Stomach smooth muscle (tissue), 2 donors: ENCODE measurements around the gene STX18.

Experiments
- H3K27ac ChIP-seq: one replicate; pipeline ENCODE4 v1.7.0; 2013; ENCODE audit warnings: mild to moderate bottlenecking, low read length, inconsistent platforms
- H3K27me3 ChIP-seq, 2 donors: one replicate each; pipeline ENCODE4 v1.7.0; 2013; ENCODE audit warnings: low read length in 2 of 2; ENCODE audit not compliant: insufficient read depth in 2 of 2, control insufficient read depth in 1 of 2
- H3K36me3 ChIP-seq, 2 donors: one replicate each; pipeline ENCODE4 v1.7.0; 2013; ENCODE audit warnings: low read length in 2 of 2; ENCODE audit not compliant: control insufficient read depth in 2 of 2, insufficient read depth in 2 of 2
- H3K4me1 ChIP-seq: one replicate; pipeline ENCODE4 v1.7.0; 2013; ENCODE audit warnings: low read length; ENCODE audit not compliant: control insufficient read depth, insufficient read depth
- H3K4me3 ChIP-seq, 2 donors: one replicate each; pipeline ENCODE4 v1.7.0; 2013; ENCODE audit warnings: low read length in 2 of 2
- H3K9ac ChIP-seq, 2 donors: one replicate each; pipeline ENCODE4 v1.7.0; 2013; ENCODE audit warnings: low read length in 2 of 2, mild to moderate bottlenecking in 1 of 2
- H3K9me3 ChIP-seq, 2 donors: one replicate each; pipeline ENCODE4 v1.7.0; 2013; ENCODE audit warnings: low read length in 2 of 2; ENCODE audit not compliant: control insufficient read depth in 2 of 2
- donor health status: healthy.
- donor health status: Pancreatic carcinoma.

Gene STX18

DNA sequence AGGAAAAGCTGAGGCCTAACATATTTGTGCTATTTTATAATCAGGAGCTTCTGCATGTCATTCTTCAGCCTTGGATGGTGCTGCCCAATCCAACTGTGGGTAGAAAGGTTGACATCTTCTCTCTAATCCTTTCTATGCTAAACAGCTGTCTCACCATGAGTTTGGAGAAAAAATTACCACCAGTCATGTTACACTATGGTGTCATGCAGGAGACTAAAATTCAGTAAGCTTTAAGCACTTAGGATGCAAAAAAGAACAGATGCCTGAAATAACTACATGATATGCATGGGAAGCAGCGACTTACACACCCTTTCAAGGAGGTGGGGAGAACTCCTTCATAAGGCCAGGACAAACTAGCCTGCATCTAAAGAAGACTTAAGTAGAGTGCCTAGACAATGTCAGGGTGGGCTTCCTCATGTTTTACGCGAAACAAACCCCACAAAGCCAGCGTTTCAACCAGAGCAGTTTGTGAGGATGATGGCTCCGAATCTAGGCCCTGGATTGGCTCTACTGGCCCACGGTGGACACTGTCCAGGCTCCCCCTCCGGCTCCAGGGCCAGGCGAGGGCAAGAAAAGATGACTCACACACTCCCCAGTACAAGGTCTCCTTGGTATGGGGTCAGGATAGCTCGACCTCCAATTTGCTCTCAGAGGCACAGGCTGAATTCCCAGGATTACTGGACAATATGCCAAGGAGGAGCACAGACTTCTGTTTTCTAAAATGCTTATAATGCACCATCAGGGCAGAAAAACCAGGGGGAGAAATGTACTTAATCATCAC lies 45.1 kb downstream of the STX18 start:
- no peaks in the 10 kb centered on the region for H3K9me3 ChIP-seq

DNA sequence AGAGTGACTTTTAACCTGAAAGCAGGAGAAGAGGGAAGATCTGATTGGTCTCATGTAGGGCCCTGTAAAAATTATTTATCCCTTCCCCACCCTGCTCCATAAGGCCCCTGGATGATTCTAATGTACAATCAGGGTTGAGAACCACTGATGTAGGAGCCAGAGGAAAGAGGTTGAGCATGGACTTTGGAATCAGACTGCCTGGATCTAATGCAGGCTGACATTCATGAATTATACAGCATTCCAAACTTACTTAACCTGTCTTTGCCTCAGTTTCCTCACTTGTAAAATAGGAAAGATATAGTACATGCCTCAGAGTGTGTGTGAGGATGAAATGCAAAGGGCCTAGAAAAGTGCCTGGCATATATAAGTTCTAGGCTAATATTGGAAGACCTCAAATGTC lies 47.0 kb downstream of the STX18 start:
- Histone ChIP-seq H3K4me1 (no peaks in the 10 kb centered on the region), H3K4me3 (no peak overlapping the region)

More for the DNA sequence above, 45.1 kb downstream of the STX18 start:
- Histone ChIP-seq H3K27me3 (no peaks in the 10 kb centered on the region), H3K27ac (no peak overlapping the region), H3K9ac (no peak overlapping the region), H3K4me1 (no peaks in the 10 kb centered on the region), H3K36me3 (no peaks in the 10 kb centered on the region), H3K4me3 (no peak overlapping the region)

DNA sequence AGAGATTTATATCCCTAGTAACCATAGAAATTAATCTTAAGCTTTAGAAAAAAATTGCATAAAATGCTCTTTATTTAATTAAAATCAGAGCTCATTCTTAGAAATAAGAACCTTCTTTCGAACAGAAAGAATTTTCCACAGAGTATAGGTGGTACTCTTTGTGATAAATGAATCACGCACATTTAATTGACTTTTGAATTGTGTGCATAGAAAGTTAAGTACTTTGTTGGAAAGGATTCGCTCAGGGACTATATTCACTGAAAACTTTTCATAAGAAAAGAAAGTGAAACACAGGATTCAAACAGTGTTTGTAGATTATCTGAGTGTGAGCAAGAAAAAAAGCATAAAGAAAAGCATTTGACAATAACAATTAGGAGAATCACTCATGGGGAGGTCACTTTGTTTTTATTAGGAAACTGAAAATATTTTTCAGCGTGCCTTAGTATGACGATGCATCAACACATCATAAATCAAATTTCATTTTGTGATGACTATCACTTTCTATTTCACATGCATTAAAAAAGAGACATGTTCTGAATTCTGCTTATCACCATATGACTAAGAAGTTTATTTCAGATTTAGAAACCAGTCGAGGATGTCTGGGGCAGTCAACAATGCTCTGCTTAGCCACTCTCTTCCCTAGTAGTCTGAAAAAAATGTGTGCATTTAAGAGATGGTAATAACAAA lies 49.5 kb downstream of the STX18 start:
- no peak overlapping the region for H3K4me3 ChIP-seq
- no peaks in the 10 kb centered on the region for H3K9me3 ChIP-seq
- no peaks in the 10 kb centered on the region for H3K36me3 ChIP-seq
- no peak overlapping the region for H3K9ac ChIP-seq
- H3K27ac ChIP-seq, result no peak overlapping the region
- H3K27me3 ChIP-seq, result no peaks in the 10 kb centered on the region
- no peaks in the 10 kb centered on the region for H3K4me1 ChIP-seq

More for the DNA sequence above, 47.0 kb downstream of the STX18 start:
- no peaks in the 10 kb centered on the region for H3K36me3 ChIP-seq
- no peak overlapping the region for H3K27ac ChIP-seq
- H3K9me3 ChIP-seq, result no peaks in the 10 kb centered on the region
- H3K27me3 ChIP-seq, result no peaks in the 10 kb centered on the region
- H3K9ac ChIP-seq, result no peak overlapping the region

DNA sequence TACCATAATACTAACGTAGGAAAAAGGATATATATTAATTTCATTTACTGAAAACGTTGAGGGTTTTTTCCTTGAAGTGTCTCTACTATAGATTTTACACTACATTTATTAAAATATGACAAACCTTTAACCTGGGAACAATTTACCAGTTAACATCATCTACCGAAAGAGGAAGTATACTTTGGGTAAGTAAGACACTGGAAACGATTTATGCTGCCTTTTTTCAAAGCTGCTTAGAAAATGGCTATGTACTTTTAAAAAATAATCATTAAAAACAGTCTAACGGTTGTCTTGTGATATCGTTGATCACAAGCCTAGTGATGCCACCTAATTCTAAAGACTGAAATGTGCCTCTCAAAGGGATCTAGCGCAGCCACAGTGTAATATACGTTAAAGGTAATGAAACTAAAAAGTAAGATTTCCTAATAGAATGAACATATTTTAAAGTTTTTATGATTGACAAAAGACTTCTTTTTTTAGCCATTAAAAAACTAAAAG lies 50.4 kb downstream of the STX18 start:
- H3K36me3 ChIP-seq, result no peaks in the 10 kb centered on the region
- no peaks in the 10 kb centered on the region for H3K9me3 ChIP-seq
- H3K9ac ChIP-seq, result no peak overlapping the region
- no peaks in the 10 kb centered on the region for H3K27me3 ChIP-seq
- H3K4me1 ChIP-seq, result no peaks in the 10 kb centered on the region
- H3K4me3 ChIP-seq, result no peak overlapping the region
- no peak overlapping the region for H3K27ac ChIP-seq

DNA sequence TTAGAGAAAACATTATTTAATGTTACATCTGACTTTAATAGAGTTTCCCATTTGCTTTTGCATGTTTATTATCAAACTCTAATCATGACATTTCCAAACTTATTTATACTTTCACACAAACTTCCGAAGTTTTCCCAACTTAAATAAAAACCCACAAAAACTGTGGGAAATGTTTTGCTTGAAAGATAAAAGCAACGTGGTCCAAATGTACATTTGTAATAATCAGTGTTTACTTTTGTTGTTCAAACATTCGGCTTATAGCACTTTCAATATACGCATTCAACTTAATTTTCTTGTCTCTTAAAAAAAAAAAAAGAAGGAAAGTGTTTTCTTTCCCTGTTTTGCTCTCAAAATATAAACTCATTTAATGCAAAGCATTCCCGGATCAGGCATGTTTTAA lies 51.0 kb downstream of the STX18 start:
- no peaks in the 10 kb centered on the region for H3K36me3 ChIP-seq
- H3K27ac ChIP-seq, result no peak overlapping the region
- H3K9ac ChIP-seq, result no peak overlapping the region
- no peaks in the 10 kb centered on the region for H3K4me1 ChIP-seq
- H3K9me3 ChIP-seq, result no peaks in the 10 kb centered on the region
- no peak overlapping the region for H3K4me3 ChIP-seq
- H3K27me3 ChIP-seq, result no peaks in the 10 kb centered on the region

DNA sequence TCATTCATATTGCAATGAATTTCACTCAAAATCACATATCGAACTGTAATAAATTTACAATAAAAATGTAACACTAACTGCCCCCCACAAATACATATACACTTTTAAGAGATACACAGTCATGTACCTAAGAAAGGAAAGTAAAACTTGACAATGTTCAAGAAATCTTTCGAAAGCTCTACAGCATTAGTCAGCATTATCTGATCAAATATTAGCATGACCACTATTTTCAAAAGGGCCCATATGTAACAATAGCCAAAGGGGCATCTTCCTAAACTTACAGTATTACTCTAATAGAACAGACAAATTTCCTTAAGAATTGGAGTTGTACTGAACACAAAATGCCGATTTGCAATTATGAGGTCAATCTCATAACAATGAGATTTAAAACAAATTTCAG lies 51.8 kb downstream of the STX18 start:
- no peak overlapping the region for H3K27ac ChIP-seq
- H3K9ac ChIP-seq, result no peak overlapping the region
- H3K9me3 ChIP-seq, result no peaks in the 10 kb centered on the region
- H3K4me3 ChIP-seq, result no peak overlapping the region
- H3K27me3 ChIP-seq, result no peaks in the 10 kb centered on the region
- H3K4me1 ChIP-seq, result no peaks in the 10 kb centered on the region
- H3K36me3 ChIP-seq, result no peaks in the 10 kb centered on the region

DNA sequence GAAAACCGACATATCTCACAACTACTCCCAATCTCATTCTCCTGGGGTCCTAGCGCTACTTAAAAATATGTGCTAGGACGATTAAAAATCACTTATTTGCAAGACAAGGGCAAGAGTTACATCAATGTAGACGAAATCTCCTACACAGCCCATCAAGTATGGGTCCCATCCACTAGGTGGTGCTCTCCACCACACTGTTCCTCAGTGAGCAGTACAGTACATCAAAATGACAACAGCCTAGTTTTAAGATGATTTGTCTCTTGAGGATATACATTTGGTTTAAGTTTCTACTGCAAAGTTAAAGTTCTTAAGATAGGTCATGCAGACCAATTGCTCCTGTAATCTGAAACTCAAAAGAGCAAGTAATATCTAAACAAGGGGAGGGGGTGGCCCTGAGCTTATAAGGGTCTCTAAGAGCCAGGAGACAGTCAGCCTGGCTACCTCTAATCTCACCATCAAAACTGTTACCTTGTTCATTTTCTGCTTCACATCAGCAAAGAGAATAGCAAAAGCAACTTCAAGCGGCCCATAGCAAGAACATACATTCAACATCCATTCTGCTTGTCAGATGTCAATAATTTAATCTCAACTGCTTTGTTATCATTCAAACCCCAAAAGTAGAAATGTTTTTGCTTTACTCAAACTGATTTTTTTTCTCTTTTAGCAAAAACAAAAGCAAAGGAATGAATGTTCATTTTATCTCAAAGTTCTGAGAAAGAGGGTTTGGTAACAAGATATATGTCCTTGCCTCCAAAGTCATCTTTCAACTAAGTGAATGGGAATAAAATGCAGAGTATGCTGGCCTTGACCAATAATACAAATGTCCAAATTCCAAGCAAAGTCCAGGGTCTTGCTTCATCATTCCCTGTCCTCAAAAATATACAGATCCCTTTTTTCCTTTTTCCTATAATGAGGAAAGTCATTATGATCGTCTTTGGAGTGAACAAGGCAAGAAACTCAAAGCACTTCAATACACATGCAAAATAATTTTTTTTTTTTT lies 53.1 kb downstream of the STX18 start:
- Histone ChIP-seq H3K9ac (no peak overlapping the region), H3K27ac (no peak overlapping the region), H3K4me1 (no peaks in the 10 kb centered on the region), H3K27me3 (no peaks in the 10 kb centered on the region), H3K36me3 (no peaks in the 10 kb centered on the region), H3K4me3 (no peak overlapping the region), H3K9me3 (no peaks in the 10 kb centered on the region)

DNA sequence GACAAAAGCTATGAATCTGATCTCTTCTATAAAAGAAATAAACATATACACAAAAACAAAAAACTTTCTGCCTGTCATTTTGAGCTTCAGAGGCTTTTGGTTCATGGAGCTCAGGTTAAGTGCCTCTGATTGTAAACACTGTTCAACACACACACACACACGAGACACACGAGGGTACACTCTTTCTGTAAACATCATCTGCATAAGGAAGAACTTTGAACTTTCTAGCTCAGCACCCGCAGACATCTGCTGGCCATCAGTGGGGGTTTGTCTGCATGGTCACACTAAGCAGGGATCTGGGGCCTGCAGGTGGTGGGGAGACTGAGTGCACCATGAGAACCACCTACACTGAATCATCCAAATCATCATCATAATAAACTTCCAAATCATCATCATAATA lies 54.9 kb downstream of the STX18 start:
- H3K27me3 ChIP-seq, result no peaks in the 10 kb centered on the region
- no peak overlapping the region for H3K27ac ChIP-seq
- no peaks in the 10 kb centered on the region for H3K9me3 ChIP-seq
- H3K4me3 ChIP-seq, result no peak overlapping the region
- H3K9ac ChIP-seq, result no peak overlapping the region
- H3K4me1 ChIP-seq, result no peaks in the 10 kb centered on the region
- no peaks in the 10 kb centered on the region for H3K36me3 ChIP-seq

DNA sequence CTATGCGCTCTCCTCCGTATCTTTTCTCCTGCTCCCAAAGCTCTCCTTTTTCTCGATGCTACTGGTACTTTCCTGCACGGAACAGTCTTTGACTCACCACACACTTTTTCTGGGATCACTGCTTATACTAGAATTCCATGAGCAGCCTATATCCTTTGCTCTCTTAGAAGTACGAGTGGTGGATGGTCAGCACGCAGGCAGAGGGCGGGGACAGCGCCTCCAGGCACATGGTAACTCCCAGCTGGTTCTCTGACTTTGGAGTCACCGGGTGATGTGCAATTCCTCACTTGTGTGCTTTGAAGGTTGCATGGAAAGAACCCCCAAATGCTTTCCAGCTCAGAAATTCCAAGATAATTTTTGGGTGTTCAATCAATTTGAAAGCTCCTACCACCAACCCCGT lies 56.0 kb downstream of the STX18 start:
- H3K4me3 ChIP-seq, result no peak overlapping the region
- no peaks in the 10 kb centered on the region for H3K9me3 ChIP-seq
- no peaks in the 10 kb centered on the region for H3K36me3 ChIP-seq
- H3K9ac ChIP-seq, result no peak overlapping the region
- peaks cover 4% of the 10 kb centered on the region for H3K4me1 ChIP-seq
- H3K27ac ChIP-seq, result no peak overlapping the region
- no peaks in the 10 kb centered on the region for H3K27me3 ChIP-seq

DNA sequence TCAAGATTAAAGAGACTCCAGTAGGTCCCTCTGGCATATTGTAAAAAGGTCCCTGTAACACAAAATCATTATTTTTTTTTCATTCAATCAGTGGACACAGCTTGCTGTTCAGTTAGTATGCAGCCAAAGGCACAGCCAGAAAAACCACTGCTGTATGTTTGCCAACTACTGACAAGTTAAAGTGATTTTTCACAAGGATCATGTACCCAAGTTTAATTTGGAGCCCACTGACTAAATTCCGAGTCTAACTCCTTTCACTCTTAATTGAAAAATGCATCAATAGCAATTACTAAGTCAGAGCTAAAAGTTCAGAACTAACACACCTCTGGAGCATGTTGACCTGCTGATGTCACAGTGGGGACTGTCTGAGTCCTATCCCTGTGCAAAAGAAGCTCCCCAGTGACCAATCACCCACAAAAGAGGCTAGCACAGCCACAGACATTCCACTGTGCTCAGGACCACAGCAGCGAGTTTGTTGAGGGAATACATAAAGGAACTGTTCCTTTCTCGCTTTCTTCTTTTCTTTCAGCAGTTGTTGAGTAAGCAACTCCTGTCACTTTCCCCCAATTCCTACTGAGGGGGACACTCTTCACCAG lies 60.4 kb downstream of the STX18 start:
- no peaks in the 10 kb centered on the region for H3K27me3 ChIP-seq
- no peak overlapping the region for H3K4me3 ChIP-seq
- no peaks in the 10 kb centered on the region for H3K36me3 ChIP-seq
- H3K9ac ChIP-seq, result no peak overlapping the region
- no peak overlapping the region for H3K27ac ChIP-seq
- H3K4me1 ChIP-seq, result peaks cover 4% of the 10 kb centered on the region
- H3K9me3 ChIP-seq, result no peaks in the 10 kb centered on the region
